SK-N-MC (cell line): Measurements from ENCODE around the gene KLF13.

Source experiments
- EZH2 ChIP-seq: fragments of 200-600 bp; sonication (generic); IDR thresholded peaks from one replicate; pipeline ENCODE4 v1.6.1; 2017; ENCODE audit warnings: antibody characterized with exemption
- POLR2AphosphoS5 ChIP-seq: IDR thresholded peaks from 2 replicates; pipeline ENCODE4 v1.6.1; 2012; ENCODE audit warnings: mild to moderate bottlenecking, low read depth, low read length, borderline replicate concordance

DNA sequence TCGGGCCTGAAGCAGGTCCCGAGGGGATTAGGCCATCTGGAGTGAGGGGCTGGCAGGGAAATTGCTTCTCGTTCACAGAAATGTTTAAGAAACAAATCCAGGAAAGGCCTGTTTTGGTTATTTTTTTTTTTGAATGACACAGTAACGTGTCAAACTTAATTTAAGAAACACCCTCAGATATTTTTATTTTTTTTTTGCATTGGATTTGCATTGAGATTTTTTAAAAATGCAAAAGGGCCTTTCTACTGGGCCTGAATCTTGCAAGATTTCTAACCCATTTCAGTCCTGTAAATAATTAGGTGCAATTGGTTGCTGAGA lies 25.0 kb upstream of the KLF13 start:
- no peak for TF ChIP-seq EZH2
- TF ChIP-seq POLR2AphosphoS5, result no peak
